Measurements from ENCODE around the gene WDR70. TPM values are rescaled to one million over a fixed set of nuclear protein-coding genes. Genes with fewer than 3 reads are reported as not detected.
"Not testable (repeated sequence)": the region's sequence is repeated elsewhere in the genome, so short reads cannot be mapped to it uniquely, and the experiment has no call there.

WDR70 gene
- polyA plus RNA-seq, 10 donors = 23.1 to 38.8 (median 30.1) TPM

DNA sequence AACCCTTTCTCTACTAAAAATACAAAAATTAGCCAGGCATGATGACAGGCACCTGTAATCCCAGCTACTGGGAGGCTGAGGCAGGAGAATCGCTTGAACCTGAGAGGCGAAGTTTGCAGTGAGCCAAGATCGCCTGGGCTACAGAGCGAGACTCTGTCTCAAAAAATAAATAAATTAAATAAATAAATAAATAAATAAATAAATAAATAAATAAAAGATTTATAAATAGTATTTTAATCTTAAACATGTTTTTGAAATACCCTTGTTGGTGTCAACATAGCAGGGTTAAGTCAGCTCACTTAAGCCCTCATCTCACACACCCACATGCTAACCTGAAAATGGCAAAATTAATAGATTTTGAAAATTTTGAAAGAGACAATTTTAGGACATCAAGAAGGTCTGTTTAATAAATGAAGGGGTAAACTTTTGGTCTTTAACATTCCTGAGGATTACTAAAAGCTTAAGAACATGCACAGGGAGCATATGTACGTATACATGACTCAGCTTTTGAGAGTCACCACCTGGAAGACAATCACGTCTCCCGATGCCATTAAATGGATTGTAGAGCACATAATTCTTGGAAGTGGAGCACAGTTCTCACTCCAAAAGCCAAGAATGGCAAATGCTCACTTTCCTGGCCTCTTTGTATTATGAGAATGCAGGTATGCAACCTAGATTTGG lies 258.2 kb downstream of the WDR70 start:
- DNase-seq = peak in 1 of 3 donors; percentile 7

GRCh38 chr5:37638897-37639296 lies 259.8 kb downstream of the WDR70 start:
- no peak for DNase-seq

GRCh38 chr5:37640088-37640487 lies 261.0 kb downstream of the WDR70 start:
- DNase-seq = no peak

- DNase-seq = no peak
Observed at GRCh38 chr5:37641933-37642332, 262.8 kb downstream of the WDR70 start.

DNA sequence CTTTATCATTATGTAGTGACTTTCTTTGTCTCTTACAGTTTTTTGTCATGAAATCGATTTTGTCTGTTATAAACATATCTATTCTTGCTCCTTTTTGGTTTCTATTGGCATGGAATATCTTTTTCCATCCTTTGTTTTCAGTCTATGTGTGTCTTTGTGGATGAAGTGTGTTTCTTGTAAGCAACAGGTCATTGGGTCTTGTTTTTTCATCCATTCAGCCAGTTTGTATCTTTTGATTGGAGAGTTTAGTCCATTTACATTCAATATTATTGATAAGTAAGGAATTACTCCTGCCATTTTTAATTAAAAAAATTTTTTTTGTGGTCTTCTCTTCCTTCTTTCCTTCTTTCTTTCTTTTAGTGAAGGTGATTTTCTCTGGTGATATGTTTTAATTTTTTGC lies 266.6 kb downstream of the WDR70 start:
- DNase-seq = no peak

- not testable (repeated sequence) for DNase-seq
Observed at GRCh38 chr5:37654566-37654965, 275.4 kb downstream of the WDR70 start.

- no peak for DNase-seq
Observed at GRCh38 chr5:37657046-37657445, 277.9 kb downstream of the WDR70 start.

GRCh38 chr5:37658440-37658839 lies 279.3 kb downstream of the WDR70 start:
- DNase-seq = no peak

DNA sequence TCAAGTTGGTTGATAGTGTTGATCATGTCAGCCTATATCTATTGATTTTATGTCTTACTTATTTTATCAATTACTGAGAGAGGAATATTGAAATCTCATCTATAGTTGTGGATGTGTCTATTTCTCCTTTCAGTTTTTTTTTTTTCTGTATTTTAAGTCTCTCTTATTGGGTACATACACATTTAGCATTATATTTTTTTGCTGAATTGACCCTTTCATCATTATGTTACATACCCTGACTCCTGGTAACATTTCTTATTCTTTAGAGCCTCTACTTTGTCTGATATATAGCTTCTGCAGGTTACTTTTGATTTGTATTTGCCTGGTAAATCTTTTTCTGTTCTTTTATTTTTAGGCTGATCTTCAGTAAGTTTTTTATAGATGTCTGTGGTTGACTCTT lies 281.2 kb downstream of the WDR70 start:
- DNase-seq = no peak

DNA sequence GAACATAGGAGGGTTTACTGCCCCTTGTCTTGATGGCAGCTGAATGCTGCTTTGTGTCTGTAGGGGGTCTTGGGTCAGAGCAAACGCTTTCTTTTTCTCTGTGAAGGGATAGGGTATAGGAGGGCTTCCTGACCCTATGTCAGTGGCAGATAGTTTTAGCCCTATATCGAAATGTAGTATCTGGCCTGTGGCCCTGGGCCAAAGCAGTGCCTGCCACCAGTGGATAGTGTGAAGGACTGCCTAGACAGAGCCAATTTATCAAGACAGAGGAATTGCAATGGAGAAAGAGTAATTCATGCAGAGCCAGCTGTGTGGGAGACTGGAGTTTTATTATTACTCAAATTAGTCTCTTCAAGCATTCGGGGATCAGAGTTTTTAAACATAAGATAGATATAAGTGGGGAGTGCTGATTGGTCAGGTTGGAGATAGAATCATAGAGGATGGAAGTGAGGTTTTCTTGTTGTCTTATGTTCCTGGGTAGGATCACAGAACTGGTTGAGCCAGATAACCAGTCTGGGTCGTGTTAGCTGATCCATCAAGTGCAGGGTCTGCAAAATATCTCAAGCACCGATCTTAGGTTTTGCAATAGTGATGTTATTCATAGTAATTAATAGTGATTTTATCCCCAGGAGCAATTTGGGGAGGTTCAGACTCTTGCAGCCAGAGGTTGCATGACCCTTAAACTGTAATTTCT lies 282.3 kb downstream of the WDR70 start:
- DNase-seq = no peak

DNA sequence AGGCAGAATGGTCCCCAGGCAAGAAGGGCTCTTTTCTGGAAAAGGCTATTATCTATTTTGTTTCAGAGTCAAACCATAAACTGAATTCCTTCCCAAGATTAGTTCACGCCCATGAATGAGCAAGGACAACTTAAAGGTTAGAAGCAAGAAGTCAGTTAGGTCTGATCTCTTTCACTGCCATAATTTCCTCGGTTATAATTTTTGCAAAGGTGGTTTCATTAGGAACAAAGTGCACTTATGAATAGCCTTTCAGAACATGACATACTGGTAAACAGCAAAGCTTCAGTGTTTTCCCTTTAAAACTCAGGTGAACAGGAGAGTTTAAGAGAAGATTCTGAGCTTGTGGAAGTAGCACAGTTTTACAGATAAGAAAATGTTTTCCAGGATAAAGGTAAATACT lies 282.8 kb downstream of the WDR70 start:
- DNase-seq = no peak

GRCh38 chr5:37662362-37662761 lies 283.2 kb downstream of the WDR70 start:
- DNase-seq = no peak

DNA sequence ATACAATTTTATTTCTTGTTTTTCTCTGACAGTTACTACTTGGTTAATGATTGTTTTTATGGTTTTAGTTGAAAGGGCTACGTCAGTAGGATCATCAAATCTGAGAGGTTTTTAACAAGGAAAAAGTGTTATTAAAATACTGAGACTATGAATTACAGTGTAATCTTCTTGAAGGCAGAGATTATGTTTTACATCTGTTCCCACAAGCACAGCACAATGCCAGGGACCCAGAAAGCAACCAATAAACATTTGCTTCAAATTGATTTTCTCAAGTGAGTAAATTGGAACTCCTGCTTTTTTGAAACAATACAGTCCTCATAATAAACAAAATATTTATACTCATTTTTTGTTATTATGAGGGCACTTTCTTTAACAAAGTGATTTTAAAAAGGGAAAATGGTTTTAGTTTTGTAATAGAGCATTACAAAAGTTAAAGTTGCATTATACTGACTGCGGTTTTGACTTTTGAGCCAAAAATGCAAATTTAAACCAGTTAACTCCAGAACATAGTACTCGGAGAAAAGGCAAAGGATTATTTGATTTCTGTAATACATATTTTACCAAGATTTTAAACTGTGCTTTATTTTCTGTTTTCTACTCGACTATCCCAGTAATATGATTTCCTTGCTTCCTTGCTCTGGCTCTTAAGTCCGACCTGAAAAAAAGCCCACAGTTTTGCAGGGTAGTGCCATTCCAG lies 283.8 kb downstream of the WDR70 start:
- peak in 1 of 3 donors; percentile 28 for DNase-seq

DNA sequence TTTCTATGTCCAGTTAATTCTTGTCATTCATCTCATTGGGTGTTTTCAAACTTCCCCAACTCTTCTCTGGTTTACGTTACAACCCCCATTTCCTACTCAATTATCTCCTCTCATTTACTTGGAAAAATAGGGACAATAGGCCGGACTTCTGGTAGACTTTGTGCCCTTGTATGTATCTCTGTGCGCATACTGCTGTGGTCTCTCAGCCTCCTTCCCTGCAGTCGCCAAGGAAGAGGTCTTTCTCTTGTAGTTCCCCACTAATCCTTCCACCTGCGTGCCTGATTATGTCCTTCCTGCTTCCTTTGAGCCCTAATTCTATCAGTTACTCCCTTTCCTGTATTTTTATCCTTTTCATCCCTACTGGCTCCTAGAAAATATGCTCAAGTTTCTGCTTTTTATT lies 284.4 kb downstream of the WDR70 start:
- DNase-seq = no peak

- no peak for DNase-seq
Observed at GRCh38 chr5:37664551-37664950, 285.4 kb downstream of the WDR70 start.

- DNase-seq = peak in 1 of 3 donors; percentile 45
Observed at GRCh38 chr5:37665272-37665671, 286.2 kb downstream of the WDR70 start.

GRCh38 chr5:37665889-37666288 lies 286.8 kb downstream of the WDR70 start:
- peak; percentile 69 to 78 (median 71) for DNase-seq

- no peak for DNase-seq
Observed at GRCh38 chr5:37667430-37667829, 288.3 kb downstream of the WDR70 start.

DNA sequence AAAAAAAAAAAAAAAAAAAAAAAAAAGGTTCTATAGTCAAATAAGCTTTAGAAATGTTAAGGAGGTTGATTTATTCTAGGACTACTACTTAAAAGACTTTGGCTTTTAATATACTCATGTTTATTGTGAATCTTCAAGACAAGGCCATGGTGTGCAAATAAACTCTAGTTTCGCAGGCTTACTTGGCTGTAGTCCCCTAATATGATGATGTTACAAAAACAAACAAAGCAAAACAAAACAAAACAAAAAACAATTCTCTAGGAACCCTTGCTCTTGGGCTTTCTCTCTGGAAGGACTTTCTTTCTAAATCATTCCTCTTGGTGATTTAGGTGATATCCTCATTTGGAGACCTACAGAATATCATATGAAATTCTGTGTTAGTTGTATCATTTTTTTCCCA lies 288.7 kb downstream of the WDR70 start:
- DNase-seq = no peak

DNA sequence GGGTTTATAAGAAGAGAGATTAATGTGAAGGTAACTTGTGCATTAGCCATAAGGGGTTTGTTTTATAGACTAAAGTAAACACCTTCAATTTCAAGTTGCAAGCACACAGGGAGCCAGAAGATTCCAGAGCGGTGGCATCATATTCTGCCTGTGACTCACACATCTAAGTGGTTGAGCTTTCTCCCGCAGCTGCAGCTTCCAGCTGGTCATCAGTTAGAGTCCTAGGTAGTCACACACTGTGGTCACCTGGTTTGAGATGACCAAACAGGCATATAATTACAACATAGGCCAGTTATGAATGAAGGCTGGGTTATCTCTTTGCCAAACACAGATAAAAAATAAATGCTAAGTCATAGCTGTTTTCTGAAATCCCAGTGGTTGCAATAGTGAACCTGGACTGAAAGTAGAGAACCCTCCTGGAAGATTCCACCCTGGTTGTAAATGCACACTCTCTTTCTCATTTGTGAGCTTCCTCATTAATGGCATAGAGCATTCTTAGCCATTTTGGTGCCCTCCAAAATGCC lies 289.5 kb downstream of the WDR70 start:
- peak; percentile 45 to 90 (median 64) for DNase-seq

GRCh38 chr5:37672118-37672588 lies 293.0 kb downstream of the WDR70 start:
- DNase-seq = not testable (repeated sequence)

DNA sequence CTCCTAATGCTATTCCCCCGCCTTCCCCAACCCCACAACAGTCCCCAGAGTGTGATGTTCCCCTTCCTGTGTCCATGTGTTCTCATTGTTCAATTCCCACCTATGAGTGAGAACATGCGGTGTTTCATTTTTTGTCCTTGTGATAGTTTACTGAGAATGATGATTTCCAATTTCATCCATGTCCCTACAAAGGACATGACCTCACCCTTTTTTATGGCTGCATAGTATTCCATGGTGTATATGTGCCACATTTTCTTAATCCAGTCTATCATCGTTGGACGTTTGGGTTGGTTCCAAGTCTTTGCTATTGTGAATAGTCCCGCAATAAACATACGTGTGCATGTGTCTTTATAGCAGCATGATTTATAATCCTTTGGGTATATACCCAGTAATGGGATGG lies 295.2 kb downstream of the WDR70 start:
- not testable (repeated sequence) for DNase-seq

DNA sequence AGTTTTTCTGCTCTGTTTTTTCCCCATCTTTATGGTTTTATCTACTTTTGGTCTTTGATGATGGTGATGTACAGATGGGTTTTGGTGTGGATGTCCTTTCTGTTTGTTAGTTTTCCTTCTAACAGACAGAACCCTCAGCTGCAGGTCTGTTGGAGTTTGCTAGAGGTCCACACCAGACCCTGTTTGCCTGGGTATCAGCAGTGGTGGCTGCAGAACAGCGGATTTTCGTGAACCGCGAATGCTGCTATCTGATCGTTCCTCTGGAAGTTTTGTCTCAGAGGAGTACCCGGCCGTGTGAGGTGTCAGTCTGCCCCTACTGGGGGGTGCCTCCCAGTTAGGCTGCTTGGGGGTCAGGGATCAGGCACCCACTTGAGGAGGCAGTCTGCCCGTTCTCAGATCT lies 300.2 kb downstream of the WDR70 start:
- not testable (repeated sequence) for DNase-seq
